WTC11 (cell line): ENCODE data around the gene MARCHF10. TPM values are rescaled to one million over a fixed set of nuclear protein-coding genes. Genes with fewer than 3 reads are reported as not detected.
"Not testable (repeated sequence)": the region's sequence is repeated elsewhere in the genome, so short reads cannot be mapped to it uniquely, and the experiment has no call there.

Source experiments
- ATAC-seq: fragments of 200-7000 bp; cut with Tn5 transposase; 2 replicates; pipeline ENCODE4 v1.10.0; 2021; ENCODE audit warnings: mild to moderate bottlenecking, moderate library complexity
- CTCF ChIA-PET: fragments of 300-600 bp; sonication (Branson Sonifier 250); formaldehyde crosslinking; loops from one replicate; lab custom pipeline; 2021; ENCODE audit warnings: antibody characterized with exemption; lab: Charles Lee
- POLR2A ChIA-PET: fragments of 350-600 bp; sonication (Branson Sonifier 250); formaldehyde crosslinking; loops from one replicate; lab custom pipeline; 2021; ENCODE audit warnings: antibody characterized with exemption; lab: Charles Lee
- DNase-seq: peaks from one replicate; pipeline ENCODE4 v3.0.0; 2021; ENCODE audit warnings: low spot score
- H3K27ac Mint-ChIP-seq: 2 replicates; pipeline ENCODE4 v1.8.0; 2021; ENCODE audit warnings: mixed read lengths
- H3K27me3 Mint-ChIP-seq: 2 replicates; pipeline ENCODE4 v1.8.0; 2021; ENCODE audit warnings: low read depth, mild to moderate bottlenecking, moderate library complexity, mixed read lengths
- H3K36me3 Mint-ChIP-seq: 2 replicates; pipeline ENCODE4 v1.8.0; 2021; ENCODE audit warnings: mixed read lengths
- H3K4me1 Mint-ChIP-seq: 2 replicates; pipeline ENCODE4 v1.8.0; 2022; ENCODE audit warnings: mixed read lengths
- H3K4me3 Mint-ChIP-seq: 2 replicates; pipeline ENCODE4 v1.8.0; 2021; ENCODE audit warnings: mild to moderate bottlenecking, moderate library complexity, mixed read lengths
- H3K9me3 Mint-ChIP-seq: 2 replicates; pipeline ENCODE4 v1.8.0; 2021; ENCODE audit warnings: mixed read lengths
- AR ChIP-seq: fragments of 250-450 bp; sonication (Bioruptor Pico); IDR thresholded peaks from 2 replicates; pipeline ENCODE4 v1.9.0; 2021; ENCODE audit warnings: mild to moderate bottlenecking
- CDX4 ChIP-seq: fragments of 250-450 bp; sonication (Bioruptor Pico); IDR thresholded peaks from 2 replicates; pipeline ENCODE4 v1.9.0; 2021; ENCODE audit warnings: moderate library complexity, mild to moderate bottlenecking, inconsistent platforms, borderline replicate concordance
- CTCF ChIP-seq: fragments of 200-600 bp; IDR thresholded peaks from 2 replicates; pipeline ENCODE4 v1.8.0; 2022; ENCODE audit warnings: antibody characterized with exemption
- E2F4 ChIP-seq: sonication (generic); formaldehyde crosslinking; IDR thresholded peaks from 2 replicates; pipeline ENCODE4 v1.8.1; 2022; ENCODE audit warnings: low read depth, mild to moderate bottlenecking, moderate library complexity, missing genetic modification reagents, borderline replicate concordance
- E2F5 ChIP-seq: sonication (generic); formaldehyde crosslinking; IDR thresholded peaks from 2 replicates; pipeline ENCODE4 v1.8.1; 2022; ENCODE audit warnings: mild to moderate bottlenecking, moderate library complexity, missing genetic modification reagents
- GRHL2 ChIP-seq: fragments of 250-450 bp; sonication (Bioruptor Pico); IDR thresholded peaks from 2 replicates; pipeline ENCODE4 v1.8.0; 2022; ENCODE audit warnings: mild to moderate bottlenecking, moderate library complexity; ENCODE audit not compliant: insufficient replicate concordance, severe bottlenecking
- HMGA2 ChIP-seq: fragments of 250-450 bp; sonication (Bioruptor Pico); IDR thresholded peaks from 2 replicates; pipeline ENCODE4 v1.4.0; 2021; ENCODE audit warnings: mild to moderate bottlenecking, moderate library complexity
- MAX ChIP-seq: sonication (generic); formaldehyde crosslinking; IDR thresholded peaks from 2 replicates; pipeline ENCODE4 v1.8.0; 2022; ENCODE audit warnings: mild to moderate bottlenecking, missing genetic modification reagents
- MXD4 ChIP-seq: fragments of 250-450 bp; sonication (Bioruptor Pico); IDR thresholded peaks from 2 replicates; pipeline ENCODE4 v1.8.0; 2021; ENCODE audit warnings: mild to moderate bottlenecking, moderate library complexity, borderline replicate concordance
- NFATC4 ChIP-seq: fragments of 250-450 bp; sonication (Bioruptor Pico); IDR thresholded peaks from 2 replicates; pipeline ENCODE4 v1.9.0; 2021; ENCODE audit warnings: mild to moderate bottlenecking
- NFYB ChIP-seq: sonication (generic); formaldehyde crosslinking; conservative IDR thresholded peaks from 2 replicates; pipeline ENCODE4 v1.8.0; 2022; ENCODE audit warnings: low read depth, missing genetic modification reagents
- ZNF219 ChIP-seq: sonication (generic); formaldehyde crosslinking; IDR thresholded peaks from 2 replicates; pipeline ENCODE4 v1.8.0; 2023; ENCODE audit warnings: missing genetic modification reagents, mild to moderate bottlenecking, borderline replicate concordance
- ZNF263 ChIP-seq: sonication (generic); formaldehyde crosslinking; IDR thresholded peaks from 2 replicates; pipeline ENCODE4 v1.8.1; 2022; ENCODE audit warnings: low read depth, mild to moderate bottlenecking, moderate library complexity, missing genetic modification reagents
- ZNF281 ChIP-seq: sonication (generic); formaldehyde crosslinking; IDR thresholded peaks from 2 replicates; pipeline ENCODE4 v1.8.0; 2023; ENCODE audit warnings: mild to moderate bottlenecking, missing genetic modification reagents
- ZNF425 ChIP-seq: fragments of 250-450 bp; sonication (Bioruptor Pico); conservative IDR thresholded peaks from 2 replicates; pipeline ENCODE4 v1.9.0; 2021; ENCODE audit warnings: mild to moderate bottlenecking
- ZNF671 ChIP-seq: fragments of 250-450 bp; sonication (Bioruptor Pico); IDR thresholded peaks from 2 replicates; pipeline ENCODE4 v1.8.0; 2021; ENCODE audit warnings: mild to moderate bottlenecking
- total RNA-seq: library from RNA; stranded (reverse); gene quantifications from 3 replicates; pipeline ENCODE4 v1.2.3, GENCODE V29; 2021

MARCHF10 gene
- total RNA-seq, 1 experiment from 2014 or later, result 1.0 TPM

- Mint-ChIP-seq H3K27me3 (no peaks in the 10 kb centered on the region; the same call in 1 of the 2 replicates), H3K4me1 (peaks cover 10% of the 10 kb centered on the region), H3K36me3 (no peaks in the 10 kb centered on the region), H3K27ac (no peak overlapping the region), H3K4me3 (no peak overlapping the region), H3K9me3 (no peaks in the 10 kb centered on the region)
- ChIA-PET CTCF (interaction anchor here (1.3 kb wide), 1 partner anchor 25 kb away, joined by 3 read pairs; no protein-coding TSS in a partner anchor), POLR2A (no interaction called here)
- TF ChIP-seq ZNF281 (CRISPR knock-in tag), result no peak
- TF ChIP-seq AR, result no peak
- no peak for TF ChIP-seq ZNF425
- no peak for TF ChIP-seq NFYB (CRISPR knock-in tag)
- TF ChIP-seq E2F4 (CRISPR knock-in tag), result no peak
- no peak for TF ChIP-seq CDX4
- TF ChIP-seq ZNF263 (CRISPR knock-in tag), result no peak
- TF ChIP-seq MXD4 (CRISPR knock-in tag), result no peak
- TF ChIP-seq GRHL2 (CRISPR knock-in tag), result no peak
- TF ChIP-seq ZNF671 (CRISPR knock-in tag), result no peak
- no peak for TF ChIP-seq NFATC4 (CRISPR knock-in tag)
- no peak for TF ChIP-seq HMGA2 (CRISPR knock-in tag)
- no peak for TF ChIP-seq CTCF
- no peak for TF ChIP-seq E2F5 (CRISPR knock-in tag)
- TF ChIP-seq ZNF219 (CRISPR knock-in tag), result no peak
- TF ChIP-seq MAX, result no peak
- no peak for ATAC-seq
- DNase-seq, result no peak
Observed at GRCh38 chr17:62696256-62696655, 111.9 kb downstream of the MARCHF10 start.

- not testable (repeated sequence) for H3K27ac Mint-ChIP-seq, ATAC-seq
Observed at GRCh38 chr17:62695093-62695738, 112.9 kb downstream of the MARCHF10 start.

More at GRCh38 chr17:62695093-62695738, 112.9 kb downstream of the MARCHF10 start:
- POLR2A ChIA-PET, H3K4me3 Mint-ChIP-seq, H3K36me3 Mint-ChIP-seq, DNase-seq, H3K27me3 Mint-ChIP-seq, H3K9me3 Mint-ChIP-seq: not testable (repeated sequence)
- peaks cover 10% of the 10 kb centered on the region for H3K4me1 Mint-ChIP-seq
- CTCF ChIA-PET, result interaction anchor here (0.7 to 2.4 kb wide), 3 partner anchors 24 to 142 kb away, joined by 3 to 11 read pairs (median 3); no protein-coding TSS in a partner anchor
